ENCODE measurements around the gene SNAI3. TPM values are rescaled to one million over a fixed set of nuclear protein-coding genes. Genes with fewer than 3 reads are reported as not detected.

The SNAI3 gene
- total and polyA plus RNA-seq, 2 experiments from 2014 or later, result 10.3 to 19.4 TPM

DNA sequence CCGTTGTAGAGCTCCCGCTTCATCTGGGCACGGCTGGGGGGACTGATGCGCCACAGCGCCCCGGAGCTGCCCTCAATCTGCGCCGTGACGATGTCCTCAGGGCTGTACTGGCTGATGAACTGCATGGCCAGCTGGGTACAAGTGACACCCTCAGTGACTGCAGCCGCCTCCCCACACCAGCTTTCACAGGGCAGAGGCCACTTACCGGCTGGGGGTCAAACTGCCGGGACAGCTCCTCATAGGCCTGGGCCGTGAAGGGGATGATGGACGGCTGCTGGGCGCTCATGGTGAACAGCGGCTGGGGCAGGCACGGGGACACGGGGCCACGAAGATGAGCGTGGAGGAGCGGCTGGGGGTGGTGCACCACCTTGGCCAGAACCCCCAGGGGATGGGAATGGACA is 30.3 kb upstream of the SNAI3 start:
- Histone ChIP-seq H3K9me2 (ENCODE audit: insufficient read depth) (no peaks in the 10 kb centered on the region), H3K27me3 (ENCODE audit: insufficient read depth) (no peaks in the 10 kb centered on the region), H3K27ac (ENCODE audit: low read depth) (no peak overlapping the region), H3K36me3 (ENCODE audit: insufficient read depth) (no peaks in the 10 kb centered on the region), H3K79me2 (replicated peaks; ENCODE audit: insufficient read depth) (no peaks in the 10 kb centered on the region), H4K20me1 (replicated peaks; ENCODE audit: insufficient read depth) (no peaks in the 10 kb centered on the region), H3K4me1 (ENCODE audit: insufficient read depth) (no peaks in the 10 kb centered on the region), H3K4me3 (no peak overlapping the region), H3F3A (replicated peaks; ENCODE audit: low read depth) (no peaks in the 10 kb centered on the region), H3K4me2 (no peak overlapping the region), H2AFZ (no peak overlapping the region)
- Mint-ChIP-seq H3K36me3 (ENCODE audit: low read depth) (peaks cover 31% of the 10 kb centered on the region), H3K4me3 (no peak overlapping the region), H3K9me3 (no peaks in the 10 kb centered on the region), H3K4me1 (peaks cover 6% of the 10 kb centered on the region), H3K27me3 (ENCODE audit: insufficient read depth, low read depth, poor library complexity) (peaks cover 14% of the 10 kb centered on the region), H3K27ac (no peak overlapping the region)
- ATAC-seq (no peak), DNase-seq (ENCODE audit: low spot score) (no peak)
- TF ChIP-seq ZNF331 (CRISPR knock-in tag; IDR thresholded peaks at IDR 0.05; ENCODE audit: low read depth), result no peak
- no peak for TF ChIP-seq ZNF114 (CRISPR knock-in tag; IDR thresholded peaks at IDR 0.05)
- TF ChIP-seq, protein P1, sequence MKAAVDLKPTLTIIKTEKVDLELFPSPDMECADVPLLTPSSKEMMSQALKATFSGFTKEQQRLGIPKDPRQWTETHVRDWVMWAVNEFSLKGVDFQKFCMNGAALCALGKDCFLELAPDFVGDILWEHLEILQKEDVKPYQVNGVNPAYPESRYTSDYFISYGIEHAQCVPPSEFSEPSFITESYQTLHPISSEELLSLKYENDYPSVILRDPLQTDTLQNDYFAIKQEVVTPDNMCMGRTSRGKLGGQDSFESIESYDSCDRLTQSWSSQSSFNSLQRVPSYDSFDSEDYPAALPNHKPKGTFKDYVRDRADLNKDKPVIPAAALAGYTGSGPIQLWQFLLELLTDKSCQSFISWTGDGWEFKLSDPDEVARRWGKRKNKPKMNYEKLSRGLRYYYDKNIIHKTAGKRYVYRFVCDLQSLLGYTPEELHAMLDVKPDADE (IDR thresholded peaks at IDR 0.05), result no peak
- TF ChIP-seq, protein P2, sequence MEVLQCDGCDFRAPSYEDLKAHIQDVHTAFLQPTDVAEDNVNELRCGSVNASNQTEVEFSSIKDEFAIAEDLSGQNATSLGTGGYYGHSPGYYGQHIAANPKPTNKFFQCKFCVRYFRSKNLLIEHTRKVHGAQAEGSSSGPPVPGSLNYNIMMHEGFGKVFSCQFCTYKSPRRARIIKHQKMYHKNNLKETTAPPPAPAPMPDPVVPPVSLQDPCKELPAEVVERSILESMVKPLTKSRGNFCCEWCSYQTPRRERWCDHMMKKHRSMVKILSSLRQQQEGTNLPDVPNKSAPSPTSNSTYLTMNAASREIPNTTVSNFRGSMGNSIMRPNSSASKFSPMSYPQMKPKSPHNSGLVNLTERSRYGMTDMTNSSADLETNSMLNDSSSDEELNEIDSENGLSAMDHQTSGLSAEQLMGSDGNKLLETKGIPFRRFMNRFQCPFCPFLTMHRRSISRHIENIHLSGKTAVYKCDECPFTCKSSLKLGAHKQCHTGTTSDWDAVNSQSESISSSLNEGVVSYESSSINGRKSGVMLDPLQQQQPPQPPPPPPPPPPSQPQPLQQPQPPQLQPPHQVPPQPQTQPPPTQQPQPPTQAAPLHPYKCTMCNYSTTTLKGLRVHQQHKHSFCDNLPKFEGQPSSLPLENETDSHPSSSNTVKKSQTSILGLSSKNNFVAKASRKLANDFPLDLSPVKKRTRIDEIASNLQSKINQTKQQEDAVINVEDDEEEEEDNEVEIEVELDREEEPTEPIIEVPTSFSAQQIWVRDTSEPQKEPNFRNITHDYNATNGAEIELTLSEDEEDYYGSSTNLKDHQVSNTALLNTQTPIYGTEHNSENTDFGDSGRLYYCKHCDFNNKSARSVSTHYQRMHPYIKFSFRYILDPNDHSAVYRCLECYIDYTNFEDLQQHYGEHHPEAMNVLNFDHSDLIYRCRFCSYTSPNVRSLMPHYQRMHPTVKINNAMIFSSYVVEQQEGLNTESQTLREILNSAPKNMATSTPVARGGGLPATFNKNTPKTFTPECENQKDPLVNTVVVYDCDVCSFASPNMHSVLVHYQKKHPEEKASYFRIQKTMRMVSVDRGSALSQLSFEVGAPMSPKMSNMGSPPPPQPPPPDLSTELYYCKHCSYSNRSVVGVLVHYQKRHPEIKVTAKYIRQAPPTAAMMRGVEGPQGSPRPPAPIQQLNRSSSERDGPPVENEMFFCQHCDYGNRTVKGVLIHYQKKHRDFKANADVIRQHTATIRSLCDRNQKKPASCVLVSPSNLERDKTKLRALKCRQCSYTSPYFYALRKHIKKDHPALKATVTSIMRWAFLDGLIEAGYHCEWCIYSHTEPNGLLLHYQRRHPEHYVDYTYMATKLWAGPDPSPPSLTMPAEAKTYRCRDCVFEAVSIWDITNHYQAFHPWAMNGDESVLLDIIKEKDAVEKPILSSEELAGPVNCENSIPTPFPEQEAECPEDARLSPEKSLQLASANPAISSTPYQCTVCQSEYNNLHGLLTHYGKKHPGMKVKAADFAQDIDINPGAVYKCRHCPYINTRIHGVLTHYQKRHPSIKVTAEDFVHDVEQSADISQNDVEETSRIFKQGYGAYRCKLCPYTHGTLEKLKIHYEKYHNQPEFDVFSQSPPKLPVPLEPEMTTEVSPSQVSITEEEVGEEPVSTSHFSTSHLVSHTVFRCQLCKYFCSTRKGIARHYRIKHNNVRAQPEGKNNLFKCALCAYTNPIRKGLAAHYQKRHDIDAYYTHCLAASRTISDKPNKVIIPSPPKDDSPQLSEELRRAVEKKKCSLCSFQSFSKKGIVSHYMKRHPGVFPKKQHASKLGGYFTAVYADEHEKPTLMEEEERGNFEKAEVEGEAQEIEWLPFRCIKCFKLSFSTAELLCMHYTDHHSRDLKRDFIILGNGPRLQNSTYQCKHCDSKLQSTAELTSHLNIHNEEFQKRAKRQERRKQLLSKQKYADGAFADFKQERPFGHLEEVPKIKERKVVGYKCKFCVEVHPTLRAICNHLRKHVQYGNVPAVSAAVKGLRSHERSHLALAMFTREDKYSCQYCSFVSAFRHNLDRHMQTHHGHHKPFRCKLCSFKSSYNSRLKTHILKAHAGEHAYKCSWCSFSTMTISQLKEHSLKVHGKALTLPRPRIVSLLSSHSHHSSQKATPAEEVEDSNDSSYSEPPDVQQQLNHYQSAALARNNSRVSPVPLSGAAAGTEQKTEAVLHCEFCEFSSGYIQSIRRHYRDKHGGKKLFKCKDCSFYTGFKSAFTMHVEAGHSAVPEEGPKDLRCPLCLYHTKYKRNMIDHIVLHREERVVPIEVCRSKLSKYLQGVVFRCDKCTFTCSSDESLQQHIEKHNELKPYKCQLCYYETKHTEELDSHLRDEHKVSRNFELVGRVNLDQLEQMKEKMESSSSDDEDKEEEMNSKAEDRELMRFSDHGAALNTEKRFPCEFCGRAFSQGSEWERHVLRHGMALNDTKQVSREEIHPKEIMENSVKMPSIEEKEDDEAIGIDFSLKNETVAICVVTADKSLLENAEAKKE (CRISPR knock-in tag; IDR thresholded peaks at IDR 0.05), result no peak
- TF ChIP-seq JUNB (IDR thresholded peaks at IDR 0.05; ENCODE audit: unreplicated experiment), result no peak

DNA sequence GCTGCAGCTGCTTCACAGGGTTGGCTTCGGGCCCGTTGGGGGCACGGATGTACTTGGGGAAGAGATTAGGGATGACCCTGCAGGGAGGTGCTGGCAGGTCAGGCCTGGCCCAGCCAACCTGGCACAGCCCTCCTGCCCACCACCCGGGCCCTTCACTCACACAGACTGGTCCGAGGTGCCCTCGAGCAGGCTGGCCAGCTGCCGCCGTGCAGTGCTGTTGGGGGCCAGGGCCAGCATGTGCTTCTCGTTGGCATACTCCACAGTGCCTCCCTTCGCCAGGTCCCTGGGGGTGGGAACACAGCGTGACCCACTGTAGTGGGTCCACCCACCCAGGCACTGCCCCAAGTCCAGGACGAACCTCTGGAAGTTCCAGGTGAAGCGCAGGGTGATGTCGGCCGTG is 29.9 kb upstream of the SNAI3 start:
- no peak overlapping the region for H3K4me3 ChIP-seq
- H3K4me1 ChIP-seq (ENCODE audit: insufficient read depth), result no peaks in the 10 kb centered on the region
- no peak overlapping the region for H3K4me2 ChIP-seq
- Mint-ChIP-seq H3K4me3 (no peak overlapping the region), H3K4me1 (peaks cover 7% of the 10 kb centered on the region), H3K36me3 (ENCODE audit: low read depth) (peaks cover 31% of the 10 kb centered on the region), H3K9me3 (no peaks in the 10 kb centered on the region), H3K27ac (no peak overlapping the region), H3K27me3 (ENCODE audit: insufficient read depth, low read depth, poor library complexity) (peaks cover 14% of the 10 kb centered on the region)
- H3K27me3 ChIP-seq (ENCODE audit: insufficient read depth), result no peaks in the 10 kb centered on the region
- no peaks in the 10 kb centered on the region for H4K20me1 ChIP-seq (replicated peaks; ENCODE audit: insufficient read depth)
- no peaks in the 10 kb centered on the region for H3F3A ChIP-seq (replicated peaks; ENCODE audit: low read depth)
- H3K9me2 ChIP-seq (ENCODE audit: insufficient read depth), result no peaks in the 10 kb centered on the region
- no peak for DNase-seq (ENCODE audit: low spot score)
- H3K36me3 ChIP-seq (ENCODE audit: insufficient read depth), result no peaks in the 10 kb centered on the region
- H3K79me2 ChIP-seq (replicated peaks; ENCODE audit: insufficient read depth), result no peaks in the 10 kb centered on the region
- ATAC-seq, result no peak
- H2AFZ ChIP-seq, result no peak overlapping the region
- no peak overlapping the region for H3K27ac ChIP-seq (ENCODE audit: low read depth)
- TF ChIP-seq EZH2 (IDR thresholded peaks at IDR 0.05; ENCODE audit: low read depth, unreplicated experiment) (no peak), STAT1 (IDR thresholded peaks at IDR 0.05; ENCODE audit: unreplicated experiment) (no peak), ZNF331 (CRISPR knock-in tag; IDR thresholded peaks at IDR 0.05; ENCODE audit: low read depth) (no peak), EZH2phosphoT487 (IDR thresholded peaks at IDR 0.05; ENCODE audit: unreplicated experiment) (no peak)
- TF ChIP-seq, protein P1 (IDR thresholded peaks at IDR 0.05), result no peak
- TF ChIP-seq, protein P3, sequence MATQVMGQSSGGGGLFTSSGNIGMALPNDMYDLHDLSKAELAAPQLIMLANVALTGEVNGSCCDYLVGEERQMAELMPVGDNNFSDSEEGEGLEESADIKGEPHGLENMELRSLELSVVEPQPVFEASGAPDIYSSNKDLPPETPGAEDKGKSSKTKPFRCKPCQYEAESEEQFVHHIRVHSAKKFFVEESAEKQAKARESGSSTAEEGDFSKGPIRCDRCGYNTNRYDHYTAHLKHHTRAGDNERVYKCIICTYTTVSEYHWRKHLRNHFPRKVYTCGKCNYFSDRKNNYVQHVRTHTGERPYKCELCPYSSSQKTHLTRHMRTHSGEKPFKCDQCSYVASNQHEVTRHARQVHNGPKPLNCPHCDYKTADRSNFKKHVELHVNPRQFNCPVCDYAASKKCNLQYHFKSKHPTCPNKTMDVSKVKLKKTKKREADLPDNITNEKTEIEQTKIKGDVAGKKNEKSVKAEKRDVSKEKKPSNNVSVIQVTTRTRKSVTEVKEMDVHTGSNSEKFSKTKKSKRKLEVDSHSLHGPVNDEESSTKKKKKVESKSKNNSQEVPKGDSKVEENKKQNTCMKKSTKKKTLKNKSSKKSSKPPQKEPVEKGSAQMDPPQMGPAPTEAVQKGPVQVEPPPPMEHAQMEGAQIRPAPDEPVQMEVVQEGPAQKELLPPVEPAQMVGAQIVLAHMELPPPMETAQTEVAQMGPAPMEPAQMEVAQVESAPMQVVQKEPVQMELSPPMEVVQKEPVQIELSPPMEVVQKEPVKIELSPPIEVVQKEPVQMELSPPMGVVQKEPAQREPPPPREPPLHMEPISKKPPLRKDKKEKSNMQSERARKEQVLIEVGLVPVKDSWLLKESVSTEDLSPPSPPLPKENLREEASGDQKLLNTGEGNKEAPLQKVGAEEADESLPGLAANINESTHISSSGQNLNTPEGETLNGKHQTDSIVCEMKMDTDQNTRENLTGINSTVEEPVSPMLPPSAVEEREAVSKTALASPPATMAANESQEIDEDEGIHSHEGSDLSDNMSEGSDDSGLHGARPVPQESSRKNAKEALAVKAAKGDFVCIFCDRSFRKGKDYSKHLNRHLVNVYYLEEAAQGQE (IDR thresholded peaks at IDR 0.05; ENCODE audit: unreplicated experiment), result no peak

Data from GM23338 (cell line).